GM19467 (cell line): ENCODE results near the gene ACOX3.
"Not testable (repeated sequence)": the region's sequence is repeated elsewhere in the genome, so short reads cannot be mapped to it uniquely, and the experiment has no call there.

ENCODE experiments used
- ATAC-seq: cut with Tn5 transposase; IDR thresholded peaks from one replicate; pipeline ENCODE4 v1.9.1; 2021; ENCODE audit warnings: mild to moderate bottlenecking, moderate library complexity; ENCODE audit not compliant: unreplicated experiment

ACOX3 gene

DNA sequence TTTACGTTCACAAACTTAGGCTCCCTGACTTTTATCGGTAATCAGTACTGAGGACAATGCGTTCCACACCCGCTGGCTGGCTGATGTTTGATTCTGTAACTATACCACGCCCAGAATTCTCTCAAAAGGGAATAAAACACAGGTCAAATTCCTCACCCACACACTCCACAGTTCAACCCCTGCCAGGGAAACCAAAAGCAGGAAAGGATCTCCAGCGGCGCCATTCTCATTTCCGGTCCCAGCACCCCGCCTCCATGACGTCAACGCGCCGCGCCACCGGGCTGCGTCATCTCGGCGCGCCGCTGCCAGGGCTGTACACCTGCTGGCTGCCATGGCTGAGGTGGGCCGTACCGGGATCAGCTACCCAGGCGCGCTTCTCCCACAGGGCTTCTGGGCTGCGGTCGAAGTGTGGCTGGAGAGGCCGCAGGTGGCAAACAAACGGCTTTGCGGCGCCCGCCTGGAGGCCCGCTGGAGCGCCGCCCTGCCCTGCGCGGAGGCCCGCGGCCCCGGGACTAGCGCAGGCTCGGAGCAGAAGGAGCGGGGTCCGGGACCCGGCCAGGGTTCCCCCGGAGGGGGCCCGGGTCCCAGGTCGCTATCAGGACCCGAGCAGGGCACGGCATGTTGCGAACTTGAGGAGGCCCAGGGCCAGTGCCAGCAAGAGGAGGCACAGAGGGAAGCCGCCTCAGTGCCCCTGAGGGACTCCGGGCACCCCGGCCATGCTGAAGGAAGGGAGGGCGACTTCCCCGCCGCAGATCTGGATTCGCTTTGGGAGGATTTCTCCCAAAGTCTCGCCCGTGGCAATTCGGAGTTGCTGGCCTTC is at the start of gene ACOX3, which contains the start of gene TRMT44:
Gene ACOX3 (minus strand): TSS at position 232 of the 820 bp plus-strand sequence. CDS start 24,202 bp downstream, outside the sequence.
Gene TRMT44 (plus strand): TSS at position 286 of the 820 bp plus-strand sequence. CDS start 46 bp downstream, at position 332.
- ATAC-seq: peak; percentile 78

DNA sequence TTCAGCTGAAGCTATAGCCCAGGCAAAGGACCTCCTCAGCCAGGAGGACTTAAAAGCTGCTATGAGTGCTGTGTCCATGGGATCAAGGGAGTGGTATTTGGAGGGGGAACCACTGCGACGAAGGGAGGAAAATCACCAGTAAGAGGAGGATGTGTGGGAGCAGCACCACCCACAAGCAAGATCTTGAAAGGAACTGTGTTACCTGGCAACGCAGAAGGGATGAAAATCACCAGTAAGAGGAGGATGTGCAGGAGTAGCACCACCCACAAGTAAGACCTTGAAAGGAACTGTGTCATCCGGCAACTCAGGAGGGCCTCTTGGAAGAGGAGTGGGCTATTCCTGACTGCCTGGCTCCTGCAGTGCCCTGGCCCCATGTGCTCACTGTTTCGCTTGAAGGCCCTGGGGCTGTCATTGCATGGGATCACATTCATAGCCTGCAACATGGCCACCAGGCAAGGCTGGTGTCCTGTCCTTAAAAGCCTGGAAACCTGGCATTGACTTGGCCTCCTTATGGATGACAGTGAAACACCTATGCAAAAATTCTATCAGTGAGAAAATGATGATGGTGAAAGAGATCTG is 48.4 kb upstream of the ACOX3 start:
- ATAC-seq: no peak

DNA sequence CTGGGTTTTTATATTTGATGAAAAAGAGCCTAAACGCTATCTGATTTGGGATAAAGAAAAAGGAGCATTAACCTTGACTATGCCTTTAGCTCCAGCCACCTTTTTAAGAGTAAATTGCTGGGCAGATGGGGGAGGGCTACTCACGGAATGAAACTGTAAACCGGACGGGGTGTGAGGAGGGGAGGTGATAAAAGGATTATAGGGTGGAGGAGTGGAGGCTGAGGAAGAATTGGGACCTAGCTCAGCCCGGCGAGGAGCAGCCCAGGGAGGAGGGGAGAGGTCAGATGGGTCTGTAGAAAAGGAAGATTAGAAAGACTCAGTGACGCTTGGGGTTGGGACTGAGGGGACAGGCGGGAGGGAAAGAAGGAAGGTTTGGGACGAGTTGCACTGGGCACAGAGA is 46.1 kb upstream of the ACOX3 start:
- ATAC-seq: not testable (repeated sequence)

DNA sequence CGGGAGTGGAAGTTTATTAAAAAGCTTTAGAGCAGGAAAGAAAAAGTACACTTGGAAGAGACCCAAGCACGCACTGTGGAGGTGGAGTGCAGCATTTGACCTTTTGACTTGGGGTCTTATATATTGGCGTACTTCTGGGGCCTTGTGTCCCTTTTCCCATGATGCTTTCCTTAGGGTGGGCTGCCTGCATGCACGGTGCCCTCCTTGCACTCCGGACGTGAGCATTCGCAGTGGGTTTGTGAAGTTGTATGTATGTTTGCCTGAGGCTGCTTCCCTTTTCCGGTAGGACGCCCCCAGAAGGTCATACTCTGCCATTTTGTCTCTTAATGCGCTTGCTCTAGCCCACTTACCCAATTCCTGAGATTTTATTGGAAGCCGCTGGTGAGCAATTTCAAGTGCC is 39.7 kb upstream of the ACOX3 start:
- no peak for ATAC-seq

DNA sequence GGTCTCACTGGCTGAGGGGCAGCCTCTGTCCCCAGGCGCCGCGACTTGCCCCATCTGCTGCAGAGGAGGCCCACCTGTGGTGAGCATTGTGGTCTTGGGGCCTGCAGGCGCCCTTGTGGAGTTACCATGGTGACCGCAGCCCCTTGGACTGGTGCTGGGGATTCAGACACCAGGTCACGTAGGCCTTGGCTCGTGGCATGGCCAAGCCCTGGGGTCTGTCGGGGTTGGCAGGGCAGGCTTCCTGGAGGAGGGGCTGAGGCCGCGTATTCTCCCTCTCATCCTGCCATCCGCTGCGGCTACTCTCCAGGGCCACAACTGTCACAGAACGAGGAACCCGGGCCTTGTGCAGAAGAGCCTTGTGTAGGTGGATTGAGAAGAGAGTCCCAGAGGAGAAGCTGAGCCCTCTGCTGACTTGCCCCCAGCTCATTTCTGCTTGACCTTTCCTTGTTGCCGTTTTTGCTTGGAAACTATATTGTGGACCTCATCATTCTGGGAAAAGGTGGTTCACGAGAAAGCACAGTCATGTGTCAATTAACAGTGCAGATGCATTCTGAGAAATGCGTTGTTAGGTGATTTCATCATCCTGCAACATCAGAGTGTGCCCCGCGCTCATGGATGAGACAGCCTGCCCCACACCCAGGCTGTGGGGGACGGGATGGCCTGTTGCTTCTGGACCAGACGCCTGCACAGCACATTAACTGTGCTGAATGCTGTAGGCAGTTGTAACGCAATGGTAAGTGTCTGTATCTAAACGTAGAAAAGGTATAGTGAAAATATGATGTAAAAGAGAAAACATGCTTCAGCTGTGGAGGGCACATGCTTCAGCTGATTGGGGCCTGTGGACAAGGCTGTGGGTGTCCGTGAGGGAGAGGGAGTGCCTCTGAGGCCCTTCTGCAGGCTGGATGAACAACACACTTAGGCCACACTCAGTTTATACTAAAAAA is 38.5 kb upstream of the ACOX3 start:
- no peak for ATAC-seq

DNA sequence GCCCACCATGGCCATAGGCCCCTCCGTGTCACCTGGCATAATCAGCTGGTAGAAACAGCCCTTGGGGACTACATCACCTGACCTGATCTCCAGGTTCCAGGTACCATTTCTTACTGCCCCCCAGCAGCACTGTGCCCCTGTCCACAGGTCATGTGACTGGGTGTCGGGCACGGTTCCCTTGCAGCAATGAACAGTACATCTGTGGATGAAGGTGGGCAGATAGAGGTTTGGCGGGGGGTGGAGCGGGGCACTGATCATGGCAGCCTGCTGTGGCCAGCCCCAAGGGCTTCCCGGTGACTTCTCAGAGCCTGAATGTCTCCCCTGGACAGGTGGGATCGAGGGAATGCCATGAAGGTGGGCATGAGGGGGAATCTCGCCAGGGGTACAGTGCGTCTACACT is 37.8 kb upstream of the ACOX3 start:
- no peak for ATAC-seq

DNA sequence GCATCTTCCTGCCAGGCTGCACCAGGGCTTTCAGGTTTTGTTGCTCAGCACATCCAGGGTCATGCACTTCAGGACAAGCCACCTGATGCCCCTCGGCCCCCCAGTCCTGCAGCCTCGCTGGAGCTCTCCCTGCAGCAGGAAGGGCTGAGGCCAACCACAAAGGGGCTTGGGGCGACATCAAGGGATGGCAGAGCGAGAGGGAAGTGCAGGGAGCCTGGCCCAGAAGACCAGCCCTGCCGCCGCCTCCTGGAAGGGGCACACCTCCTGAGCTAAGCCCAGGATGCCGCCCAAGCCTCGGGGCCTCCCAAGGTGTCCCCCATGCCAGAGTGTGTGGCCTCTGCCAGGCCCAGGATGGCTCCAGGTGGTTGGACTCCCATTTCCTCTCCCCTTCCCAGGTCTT is 37.2 kb upstream of the ACOX3 start:
- no peak for ATAC-seq

DNA sequence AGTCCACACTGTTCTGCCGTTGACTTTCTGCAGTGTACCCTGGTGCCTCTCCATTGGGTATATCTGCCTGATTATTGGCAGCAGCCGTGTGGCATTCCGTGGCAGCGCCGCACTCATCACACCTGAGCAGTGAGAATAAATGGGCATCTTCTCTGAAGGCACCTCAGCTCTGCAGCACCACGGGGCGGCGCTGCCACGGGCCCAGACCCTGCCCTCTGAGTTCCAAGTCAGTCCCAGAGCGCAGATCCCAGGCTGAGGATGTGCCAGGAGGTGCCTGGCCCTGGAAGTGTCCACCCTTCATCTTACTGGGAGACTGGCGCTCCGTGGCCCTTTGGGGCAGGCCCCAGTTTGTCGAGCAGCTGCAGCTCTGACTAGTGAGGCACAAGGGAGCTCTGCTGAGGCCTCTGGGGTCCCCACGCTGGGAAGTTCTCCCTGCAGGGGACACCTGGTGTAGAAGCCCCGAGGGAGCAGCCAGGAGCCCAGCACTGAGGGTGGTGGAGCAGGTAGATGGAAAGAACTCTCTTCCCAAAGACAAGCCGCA is 36.6 kb upstream of the ACOX3 start:
- no peak for ATAC-seq

DNA sequence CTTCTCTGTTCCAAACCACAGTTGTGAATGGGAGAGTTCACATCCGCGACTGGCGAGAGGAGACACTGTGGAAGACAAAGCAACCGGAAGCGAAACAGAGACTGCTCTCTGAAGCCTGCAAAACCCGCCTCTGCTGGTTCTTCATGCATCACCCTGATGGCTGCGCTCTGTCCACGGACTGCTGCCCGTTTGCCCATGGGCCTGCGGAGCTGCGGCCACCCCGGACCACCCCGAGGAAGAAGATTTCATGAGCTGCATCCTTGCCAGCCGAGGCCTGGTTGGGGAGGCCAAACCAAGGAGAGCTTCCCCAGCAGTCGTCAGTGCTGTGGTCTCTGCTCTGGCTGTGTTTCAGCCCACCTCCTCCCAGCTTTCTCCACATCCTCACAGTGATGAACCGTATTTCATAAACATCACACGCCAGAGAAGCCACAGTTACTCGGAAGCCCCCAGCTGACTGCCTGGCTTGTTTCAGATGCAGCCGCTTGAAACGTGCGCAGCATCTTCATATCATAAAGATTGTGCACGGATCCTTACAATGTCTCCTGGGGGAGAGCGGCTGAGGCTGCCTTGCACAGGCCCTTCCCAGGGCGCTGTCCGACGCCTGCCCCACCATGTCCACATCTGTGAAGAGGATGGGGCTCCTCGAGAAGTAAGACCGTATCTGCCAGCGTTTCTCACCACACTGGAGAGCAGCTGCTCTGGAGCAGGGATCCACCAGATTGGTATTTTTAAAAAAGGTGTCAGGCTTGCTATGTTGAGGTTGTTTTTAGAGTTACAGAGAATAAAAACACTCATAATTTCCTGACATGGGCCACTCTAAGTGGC is 35.4 kb upstream of the ACOX3 start:
- no peak for ATAC-seq

DNA sequence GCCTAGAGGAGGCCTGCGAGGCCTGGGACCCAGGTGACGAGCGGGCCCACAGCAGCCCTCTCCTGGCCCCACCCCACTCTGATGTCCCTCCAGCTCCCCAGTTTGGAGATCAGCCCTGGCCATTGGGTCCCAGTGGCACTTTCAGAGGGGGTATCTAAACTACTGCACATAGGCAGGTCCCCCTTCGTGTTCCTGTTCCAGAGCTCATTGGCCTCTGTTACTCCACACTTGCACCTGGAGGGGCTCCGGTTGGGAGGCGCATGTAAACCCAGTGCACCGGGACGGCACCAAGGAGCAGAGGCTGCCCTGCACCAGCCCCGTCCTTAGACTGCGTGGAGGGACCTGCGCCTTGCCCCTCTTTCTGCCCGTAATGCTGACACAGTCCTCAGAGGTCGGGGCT is 34.3 kb upstream of the ACOX3 start:
- ATAC-seq: no peak

DNA sequence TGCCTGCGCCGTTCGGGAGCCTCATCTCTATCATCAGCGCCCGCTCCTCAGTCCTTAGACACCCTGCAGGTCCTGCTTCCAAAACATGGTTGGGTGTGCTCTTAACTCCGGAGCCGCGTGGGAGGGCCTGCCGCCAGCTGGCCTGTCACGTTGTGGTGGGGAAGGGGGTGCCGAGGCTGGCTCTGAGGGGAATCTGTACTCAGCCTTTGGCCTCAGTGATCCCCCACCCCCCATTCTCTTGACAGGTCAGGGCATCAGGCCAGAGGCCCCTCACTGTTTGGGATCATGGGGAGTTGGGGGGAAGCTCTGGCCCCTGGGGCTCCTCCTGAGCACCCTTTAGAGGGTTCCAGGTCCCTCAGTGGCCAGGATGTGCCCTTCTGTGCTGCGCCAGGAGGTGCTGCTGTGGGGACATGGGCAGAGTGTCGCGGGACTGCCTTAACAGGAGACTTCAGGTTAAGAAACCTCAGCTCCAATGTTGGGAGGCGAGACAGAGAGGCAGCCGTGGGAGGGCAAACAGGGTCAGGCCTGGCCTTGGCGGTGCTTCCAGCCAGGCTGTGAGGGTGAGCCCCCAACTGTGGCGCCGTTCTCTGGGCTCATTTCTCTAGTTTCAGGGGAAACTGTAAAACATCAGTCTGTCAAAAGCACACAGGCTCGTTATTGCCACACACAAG is 33.5 kb upstream of the ACOX3 start:
- ATAC-seq: no peak

DNA sequence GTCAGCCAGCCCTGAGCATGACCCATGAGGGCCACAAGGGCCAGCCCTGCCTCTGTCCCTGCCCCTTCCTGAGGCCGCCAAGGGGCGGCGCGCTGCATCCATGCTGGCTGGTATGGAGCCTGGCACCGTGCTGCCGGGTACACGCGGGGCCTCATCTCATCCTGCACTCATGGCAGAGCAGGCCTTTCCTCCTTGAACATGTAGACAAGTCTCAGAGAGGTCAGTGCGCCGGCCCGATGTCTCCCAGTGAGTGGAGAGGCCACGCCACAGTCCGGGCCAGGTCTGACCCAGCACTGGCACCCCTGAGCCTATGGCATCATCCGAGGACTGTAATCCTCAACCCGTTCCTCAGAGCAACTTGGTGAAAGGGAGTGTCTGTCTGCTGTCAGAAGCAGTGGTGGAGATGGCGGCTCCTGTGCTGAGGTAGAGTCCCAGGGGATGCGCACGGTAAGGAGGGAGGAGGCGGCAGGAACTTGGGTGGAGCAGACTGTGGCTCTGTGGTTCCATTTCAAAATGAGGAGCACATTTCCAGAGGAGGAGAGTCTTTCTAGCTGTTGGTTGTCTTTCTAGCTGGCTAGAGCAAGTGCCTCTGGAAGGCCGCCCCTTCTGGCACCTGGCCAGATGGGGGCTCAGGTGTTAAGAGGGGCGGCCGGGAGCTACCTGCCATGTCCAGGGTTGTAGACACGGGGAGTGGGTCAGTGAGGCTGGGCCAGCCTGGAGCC is 32.8 kb upstream of the ACOX3 start:
- ATAC-seq: no peak

DNA sequence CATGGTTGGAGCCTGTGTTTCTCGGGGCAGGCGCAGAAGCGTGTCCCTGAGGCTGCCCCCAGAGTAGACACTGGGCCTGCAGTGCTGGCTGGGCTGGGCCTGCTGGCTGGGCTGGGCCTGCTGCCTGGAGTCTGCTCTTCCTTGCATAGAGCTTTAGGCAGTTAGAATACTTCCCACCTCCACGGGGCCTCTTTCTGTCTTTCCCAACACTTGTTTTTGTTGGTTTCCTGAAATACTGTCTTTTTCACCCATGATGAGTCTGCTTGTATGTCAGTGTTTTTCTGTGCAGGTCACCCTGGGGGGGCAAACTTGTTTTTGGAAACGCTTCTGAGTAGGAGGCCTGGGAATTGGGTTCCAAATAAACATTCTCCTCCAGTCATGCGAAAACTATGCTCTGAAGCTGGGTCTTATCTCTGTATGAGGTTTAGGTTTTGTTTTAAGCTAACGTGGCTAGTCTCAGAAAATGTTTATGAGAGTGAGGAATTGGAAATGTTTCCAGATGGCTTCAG is 32.2 kb upstream of the ACOX3 start:
- ATAC-seq: no peak

DNA sequence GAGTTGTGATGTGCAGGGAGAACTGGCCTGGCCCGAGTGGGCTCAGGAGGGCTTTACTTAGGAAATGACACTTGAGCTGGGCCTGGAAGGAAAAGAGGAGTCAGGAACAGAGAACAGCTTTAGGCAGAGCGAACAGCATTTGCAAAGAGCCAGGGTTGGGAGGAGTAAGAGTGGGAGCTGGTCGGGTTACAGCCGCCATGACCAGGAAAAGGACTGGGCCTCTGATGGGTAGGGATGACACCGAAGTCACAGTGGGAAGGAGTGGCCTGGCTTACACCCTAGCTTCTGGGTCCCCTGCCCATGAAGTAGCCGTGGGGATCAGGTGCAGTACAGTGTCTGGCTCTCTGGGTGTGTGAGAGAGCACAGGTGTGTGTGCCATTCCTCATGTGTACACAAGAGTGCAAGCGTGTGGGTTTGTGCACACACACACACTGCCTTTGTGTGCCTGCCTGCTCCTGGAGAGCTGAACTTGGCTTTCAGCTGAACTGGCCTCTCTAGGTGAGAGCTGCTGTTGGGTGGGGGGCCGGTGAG is 31.7 kb upstream of the ACOX3 start:
- no peak for ATAC-seq

DNA sequence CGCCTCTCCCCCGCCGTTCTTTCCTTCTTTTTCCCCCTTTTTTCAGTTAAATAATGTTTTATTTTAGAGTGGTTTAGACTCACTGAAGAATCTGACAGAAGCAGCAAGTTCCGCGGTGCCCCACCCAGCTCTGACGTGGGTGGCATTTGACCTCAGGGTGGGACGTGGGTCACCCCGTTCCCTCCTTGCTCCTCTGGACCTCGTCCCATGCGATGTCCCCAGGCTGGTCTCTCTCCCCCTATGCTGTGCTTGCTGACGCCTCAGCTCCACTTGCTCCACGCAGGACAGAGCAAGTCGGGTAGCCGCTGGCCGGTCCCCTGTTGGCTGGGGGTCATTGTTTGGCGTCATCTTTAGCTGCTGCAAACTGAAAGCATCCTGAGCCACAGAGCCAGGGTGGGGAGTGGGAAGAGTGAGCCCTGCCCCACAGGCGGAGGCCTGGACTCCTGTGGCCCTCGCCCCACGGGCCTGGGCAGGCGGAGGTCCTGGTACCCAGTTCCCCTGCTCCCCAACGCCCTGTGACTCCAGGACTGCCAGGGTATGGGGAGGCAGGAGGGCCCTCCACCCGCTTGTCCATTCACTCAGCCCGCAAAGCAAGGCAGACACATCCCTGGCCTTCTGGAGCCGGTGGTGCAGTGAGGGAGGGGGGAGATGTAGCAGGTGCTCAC is 30.8 kb upstream of the ACOX3 start:
- ATAC-seq: no peak

DNA sequence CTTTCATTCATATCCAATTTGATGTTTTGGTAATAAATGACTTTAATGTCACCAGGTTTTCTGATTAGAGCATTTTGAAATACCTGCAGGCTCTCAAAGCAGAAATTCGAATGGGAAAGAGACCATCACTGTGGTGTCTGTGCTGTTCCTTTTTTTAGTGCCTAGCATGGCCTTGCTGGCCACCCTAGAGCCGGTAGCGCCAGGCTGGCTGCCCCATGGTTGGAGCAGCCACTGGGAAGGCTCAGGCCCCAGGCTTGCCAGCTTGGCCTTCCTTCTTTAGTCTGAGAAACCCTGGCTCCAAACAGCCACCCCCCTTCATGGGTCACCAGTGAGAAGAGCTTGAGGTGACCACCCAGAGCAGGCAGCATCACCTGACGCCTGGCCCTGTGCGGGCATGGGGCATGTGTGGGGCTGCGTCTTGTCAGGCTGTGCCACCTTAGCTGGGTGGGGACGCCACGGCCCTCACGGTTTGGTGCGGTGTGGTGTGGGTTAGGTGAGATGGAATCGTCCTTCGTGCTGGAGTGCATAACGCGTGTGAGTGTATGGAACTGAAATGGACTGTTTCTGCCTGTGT is 30.0 kb upstream of the ACOX3 start:
- ATAC-seq: no peak

DNA sequence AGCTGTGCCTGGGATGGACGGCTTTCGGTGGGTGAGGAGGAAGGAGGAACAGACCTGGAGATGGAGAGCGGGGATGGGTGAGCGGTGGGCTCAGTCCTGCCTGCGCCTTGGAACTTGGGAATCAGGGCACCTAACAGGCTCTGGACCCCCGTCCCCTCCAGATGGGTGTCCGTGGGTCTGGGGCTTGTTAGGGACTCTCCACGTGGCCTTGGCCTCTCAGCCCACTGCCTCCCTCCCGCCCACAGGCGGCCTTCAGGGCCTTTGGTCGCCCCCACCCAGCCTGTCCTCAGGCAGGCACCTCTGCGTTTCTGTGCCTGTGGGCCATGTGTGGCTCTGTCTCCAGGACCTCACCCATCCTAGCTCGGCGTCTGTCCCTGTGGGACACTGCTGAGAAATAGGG is 29.0 kb upstream of the ACOX3 start:
- no peak for ATAC-seq
